HepG2 (cell line): ENCODE results near the gene MT1M. TPM values are rescaled to one million over a fixed set of nuclear protein-coding genes. Genes with fewer than 3 reads are reported as not detected.
A peak's percentile ranks its signal among the peaks of the same experiment; 100 is the strongest.

Source experiments
- FOXC1 ChIP-seq: sonication (generic); formaldehyde crosslinking; IDR thresholded peaks from 2 replicates; pipeline ENCODE4 v1.8.0; 2022; ENCODE audit warnings: mild to moderate bottlenecking, missing genetic modification reagents, borderline replicate concordance
- HOXA9 ChIP-seq: sonication (generic); formaldehyde crosslinking; IDR thresholded peaks from 2 replicates; pipeline ENCODE4 v1.8.1; 2022; ENCODE audit warnings: missing genetic modification reagents, mild to moderate bottlenecking, moderate library complexity, borderline replicate concordance
- RCOR2 ChIP-seq: IDR thresholded peaks from 2 replicates; pipeline ENCODE4 v1.6.1; 2016; ENCODE audit warnings: missing biosample characterization, missing genetic modification reagents
- RFXAP ChIP-seq: sonication (generic); formaldehyde crosslinking; IDR thresholded peaks from 2 replicates; pipeline ENCODE4 v1.4.0; 2020; ENCODE audit warnings: missing genetic modification reagents, borderline replicate concordance
- TCF7L2 ChIP-seq: IDR thresholded peaks from 2 replicates; pipeline ENCODE4 v1.6.1; 2011; ENCODE audit warnings: mild to moderate bottlenecking, low read depth, low read length, moderate library complexity
- TFDP2 ChIP-seq: sonication (generic); formaldehyde crosslinking; IDR thresholded peaks from 2 replicates; pipeline ENCODE4 v1.4.0; 2020; ENCODE audit warnings: missing genetic modification reagents
- ZBTB4 ChIP-seq: sonication (generic); formaldehyde crosslinking; IDR thresholded peaks from 2 replicates; pipeline ENCODE4 v1.4.0; 2020; ENCODE audit warnings: missing genetic modification reagents, mild to moderate bottlenecking, borderline replicate concordance
- ZNF260 ChIP-seq: sonication (generic); formaldehyde crosslinking; IDR thresholded peaks from 2 replicates; pipeline ENCODE4 v1.4.0; 2020; ENCODE audit warnings: missing genetic modification reagents, low read depth, mild to moderate bottlenecking, borderline replicate concordance
- ZNF550 ChIP-seq: sonication (generic); formaldehyde crosslinking; IDR thresholded peaks from 2 replicates; pipeline ENCODE4 v1.4.0; 2020; ENCODE audit warnings: mild to moderate bottlenecking, missing genetic modification reagents, borderline replicate concordance
- ZNF614 ChIP-seq: IDR thresholded peaks from 2 replicates; pipeline ENCODE4 v1.6.1; 2018; ENCODE audit warnings: missing biosample characterization, missing genetic modification reagents, inconsistent platforms, borderline replicate concordance
- ZNF616 ChIP-seq: sonication (generic); formaldehyde crosslinking; IDR thresholded peaks from 2 replicates; pipeline ENCODE4 v1.5.0; 2020; ENCODE audit warnings: low read depth, mild to moderate bottlenecking, missing genetic modification reagents
- ZSCAN21 ChIP-seq: sonication (generic); formaldehyde crosslinking; IDR thresholded peaks from 2 replicates; pipeline ENCODE4 v1.8.0; 2022; ENCODE audit warnings: mild to moderate bottlenecking, missing genetic modification reagents, moderate library complexity, borderline replicate concordance
- polyA plus RNA-seq, 8 experiments: library from polyadenylated mRNA; depleted of rRNA in 3 of 8; stranded (reverse) in 7 of 8; unstranded in 1 of 8; fragments of >200 nt; fragmentation: Illumina TruSeq in 4 of 8; extraction: Trizol in 4 of 8; gene quantifications; 2 replicates each; pipeline versions ENCODE4 v1.2.1 to v1.2.3, GENCODE V29; 2011 to 2016; ENCODE audit warnings: low read depth in 4 of 8, missing spikeins in 1 of 8, mixed read lengths in 1 of 8; ENCODE audit not compliant: insufficient read depth in 1 of 8
- total RNA-seq, 5 experiments: library from RNA; depleted of rRNA; stranded (reverse); fragments of >200 nt; fragmentation: Illumina TruSeq; extraction: Trizol; gene quantifications; 2 replicates each; pipeline ENCODE4 v1.2.3, GENCODE V29; 2016; ENCODE audit warnings: low read depth in 1 of 5
- TF ChIP-seq, protein P1 (sequence below): IDR thresholded peaks from 2 replicates; pipeline ENCODE4 v1.6.1; 2012; ENCODE audit warnings: low read length, improper control_type of control experiment
- TF ChIP-seq, protein P2 (sequence below): sonication (generic); formaldehyde crosslinking; conservative IDR thresholded peaks from 2 replicates; pipeline ENCODE4 v1.5.0; 2020; ENCODE audit warnings: missing genetic modification reagents
- TF ChIP-seq, protein P3 (sequence below): sonication (generic); formaldehyde crosslinking; IDR thresholded peaks from 2 replicates; pipeline ENCODE4 v1.5.0; 2020; ENCODE audit warnings: mild to moderate bottlenecking, missing genetic modification reagents, moderate library complexity

Gene MT1M
- total and polyA plus RNA-seq, 2 of the 13 experiments (the other 11 are each of a cell fraction or from before 2014, with no cell fraction given): 4.6 TPM; not detected in 1

DNA sequence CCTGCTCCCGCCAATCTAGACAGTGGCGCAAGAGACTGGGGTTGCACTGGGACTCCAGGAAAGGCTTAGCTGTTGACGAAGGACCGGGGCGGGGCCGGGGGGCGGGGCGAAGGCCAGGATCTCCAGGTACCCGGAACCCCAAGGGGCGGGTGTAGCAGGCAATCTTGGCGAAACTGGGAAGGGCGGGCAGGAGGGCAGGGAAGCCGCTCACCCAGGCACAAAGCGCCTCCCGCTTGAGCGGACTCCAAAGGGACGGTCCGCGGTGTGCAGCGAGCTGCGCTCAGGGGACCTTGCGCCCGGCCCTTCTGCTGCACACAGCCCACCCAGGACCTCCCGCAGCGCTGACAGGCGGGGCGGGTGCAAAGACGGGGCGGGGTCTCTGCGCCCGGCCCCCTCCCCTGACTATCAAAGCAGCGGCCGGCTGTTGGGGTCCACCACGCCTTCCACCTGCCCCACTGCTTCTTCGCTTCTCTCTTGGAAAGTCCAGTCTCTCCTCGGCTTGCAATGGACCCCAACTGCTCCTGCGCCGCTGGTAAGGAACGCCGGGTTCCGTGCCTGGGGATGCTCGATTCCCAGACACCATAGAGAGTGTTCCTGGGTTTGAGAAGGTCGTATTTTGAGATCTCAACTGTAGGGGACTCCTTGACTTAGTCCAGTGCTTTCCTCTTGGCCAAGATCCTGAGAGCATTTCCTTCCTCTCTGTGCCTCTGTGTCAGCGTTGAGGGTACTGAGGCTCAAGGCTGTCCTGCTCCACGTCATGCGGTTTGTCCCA is 25.3 kb downstream of the MT1M start, which contains the start of gene MT1F (continued):
- peak; percentile 42; the same call in 1 of the 2 replicates for TF ChIP-seq RFXAP (CRISPR knock-in tag)
- TF ChIP-seq ZBTB4: no peak
- no peak for TF ChIP-seq ZNF616 (CRISPR knock-in tag)
- 0 out of 2 replicates have a peak, but pooled peaks have one; percentile 19 for TF ChIP-seq RCOR2 (CRISPR knock-in tag)
- TF ChIP-seq, protein P1, sequence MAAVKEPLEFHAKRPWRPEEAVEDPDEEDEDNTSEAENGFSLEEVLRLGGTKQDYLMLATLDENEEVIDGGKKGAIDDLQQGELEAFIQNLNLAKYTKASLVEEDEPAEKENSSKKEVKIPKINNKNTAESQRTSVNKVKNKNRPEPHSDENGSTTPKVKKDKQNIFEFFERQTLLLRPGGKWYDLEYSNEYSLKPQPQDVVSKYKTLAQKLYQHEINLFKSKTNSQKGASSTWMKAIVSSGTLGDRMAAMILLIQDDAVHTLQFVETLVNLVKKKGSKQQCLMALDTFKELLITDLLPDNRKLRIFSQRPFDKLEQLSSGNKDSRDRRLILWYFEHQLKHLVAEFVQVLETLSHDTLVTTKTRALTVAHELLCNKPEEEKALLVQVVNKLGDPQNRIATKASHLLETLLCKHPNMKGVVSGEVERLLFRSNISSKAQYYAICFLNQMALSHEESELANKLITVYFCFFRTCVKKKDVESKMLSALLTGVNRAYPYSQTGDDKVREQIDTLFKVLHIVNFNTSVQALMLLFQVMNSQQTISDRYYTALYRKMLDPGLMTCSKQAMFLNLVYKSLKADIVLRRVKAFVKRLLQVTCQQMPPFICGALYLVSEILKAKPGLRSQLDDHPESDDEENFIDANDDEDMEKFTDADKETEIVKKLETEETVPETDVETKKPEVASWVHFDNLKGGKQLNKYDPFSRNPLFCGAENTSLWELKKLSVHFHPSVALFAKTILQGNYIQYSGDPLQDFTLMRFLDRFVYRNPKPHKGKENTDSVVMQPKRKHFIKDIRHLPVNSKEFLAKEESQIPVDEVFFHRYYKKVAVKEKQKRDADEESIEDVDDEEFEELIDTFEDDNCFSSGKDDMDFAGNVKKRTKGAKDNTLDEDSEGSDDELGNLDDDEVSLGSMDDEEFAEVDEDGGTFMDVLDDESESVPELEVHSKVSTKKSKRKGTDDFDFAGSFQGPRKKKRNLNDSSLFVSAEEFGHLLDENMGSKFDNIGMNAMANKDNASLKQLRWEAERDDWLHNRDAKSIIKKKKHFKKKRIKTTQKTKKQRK: no peak
- TF ChIP-seq ZSCAN21 (CRISPR knock-in tag): peak; percentile 56; the same call in 1 of the 2 replicates
- TF ChIP-seq TFDP2 (CRISPR knock-in tag): peak; percentile 77
- TF ChIP-seq TCF7L2: no peak
- no peak for TF ChIP-seq HOXA9 (CRISPR knock-in tag)
- TF ChIP-seq, protein P2, sequence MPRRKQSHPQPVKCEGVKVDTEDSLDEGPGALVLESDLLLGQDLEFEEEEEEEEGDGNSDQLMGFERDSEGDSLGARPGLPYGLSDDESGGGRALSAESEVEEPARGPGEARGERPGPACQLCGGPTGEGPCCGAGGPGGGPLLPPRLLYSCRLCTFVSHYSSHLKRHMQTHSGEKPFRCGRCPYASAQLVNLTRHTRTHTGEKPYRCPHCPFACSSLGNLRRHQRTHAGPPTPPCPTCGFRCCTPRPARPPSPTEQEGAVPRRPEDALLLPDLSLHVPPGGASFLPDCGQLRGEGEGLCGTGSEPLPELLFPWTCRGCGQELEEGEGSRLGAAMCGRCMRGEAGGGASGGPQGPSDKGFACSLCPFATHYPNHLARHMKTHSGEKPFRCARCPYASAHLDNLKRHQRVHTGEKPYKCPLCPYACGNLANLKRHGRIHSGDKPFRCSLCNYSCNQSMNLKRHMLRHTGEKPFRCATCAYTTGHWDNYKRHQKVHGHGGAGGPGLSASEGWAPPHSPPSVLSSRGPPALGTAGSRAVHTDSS: no peak
- TF ChIP-seq FOXC1 (CRISPR knock-in tag): peak; percentile 56
- TF ChIP-seq ZNF550 (CRISPR knock-in tag): no peak
- TF ChIP-seq ZNF614 (CRISPR knock-in tag): no peak
- TF ChIP-seq, protein P3, sequence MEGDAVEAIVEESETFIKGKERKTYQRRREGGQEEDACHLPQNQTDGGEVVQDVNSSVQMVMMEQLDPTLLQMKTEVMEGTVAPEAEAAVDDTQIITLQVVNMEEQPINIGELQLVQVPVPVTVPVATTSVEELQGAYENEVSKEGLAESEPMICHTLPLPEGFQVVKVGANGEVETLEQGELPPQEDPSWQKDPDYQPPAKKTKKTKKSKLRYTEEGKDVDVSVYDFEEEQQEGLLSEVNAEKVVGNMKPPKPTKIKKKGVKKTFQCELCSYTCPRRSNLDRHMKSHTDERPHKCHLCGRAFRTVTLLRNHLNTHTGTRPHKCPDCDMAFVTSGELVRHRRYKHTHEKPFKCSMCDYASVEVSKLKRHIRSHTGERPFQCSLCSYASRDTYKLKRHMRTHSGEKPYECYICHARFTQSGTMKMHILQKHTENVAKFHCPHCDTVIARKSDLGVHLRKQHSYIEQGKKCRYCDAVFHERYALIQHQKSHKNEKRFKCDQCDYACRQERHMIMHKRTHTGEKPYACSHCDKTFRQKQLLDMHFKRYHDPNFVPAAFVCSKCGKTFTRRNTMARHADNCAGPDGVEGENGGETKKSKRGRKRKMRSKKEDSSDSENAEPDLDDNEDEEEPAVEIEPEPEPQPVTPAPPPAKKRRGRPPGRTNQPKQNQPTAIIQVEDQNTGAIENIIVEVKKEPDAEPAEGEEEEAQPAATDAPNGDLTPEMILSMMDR: peak; percentile 45
- TF ChIP-seq ZNF260 (CRISPR knock-in tag): no peak
